Caco-2 (cell line): ENCODE measurements around the gene COL4A2. TPM values are rescaled to one million over a fixed set of nuclear protein-coding genes. Genes with fewer than 3 reads are reported as not detected.

ENCODE experiments used
- BruUV-seq: library from RNA; stranded (reverse); fragments of 400-500 nt; replicated peaks from 2 replicates; lab custom pipeline; 2021; lab: Mats Ljungman, UMichigan
- CTCF ChIA-PET: fragments of 300-600 bp; sonication (Branson Sonifier 250); formaldehyde crosslinking; loops from one replicate; lab custom pipeline; 2022; ENCODE audit warnings: antibody characterized with exemption; lab: Charles Lee
- POLR2A ChIA-PET: fragments of 300-600 bp; sonication (Branson Sonifier 250); formaldehyde crosslinking; loops from one replicate; lab custom pipeline; 2022; ENCODE audit warnings: antibody characterized with exemption; lab: Charles Lee
- DNase-seq, 2 experiments: peaks; one replicate each; pipeline versions ENCODE4 v3.0.0 to v3.0.0-alpha.2; 2020 to 2022
- H3K27me3 ChIP-seq: replicated peaks from 2 replicates; pipeline ENCODE4 v1.6.0; 2011; ENCODE audit warnings: low read length; ENCODE audit not compliant: control insufficient read depth, insufficient read depth
- H3K36me3 ChIP-seq: 2 replicates; pipeline ENCODE4 v1.5.1; 2011; ENCODE audit warnings: low read length; ENCODE audit not compliant: control insufficient read depth, insufficient read depth
- H3K4me1 ChIP-seq: fragments of 250-450 bp; sonication (Bioruptor Pico); 2 replicates; pipeline ENCODE4 v1.5.1; 2020; ENCODE audit warnings: mild to moderate bottlenecking
- H3K4me3 ChIP-seq: 2 replicates; pipeline ENCODE4 v1.5.1; 2011; ENCODE audit warnings: low read depth, mild to moderate bottlenecking, control low read depth, low read length
- H3K9me3 ChIP-seq: fragments of 250-450 bp; sonication (Bioruptor Pico); 2 replicates; pipeline ENCODE4 v1.5.1; 2020; ENCODE audit warnings: mild to moderate bottlenecking, moderate library complexity
- H3K27ac Mint-ChIP-seq: one replicate; pipeline ENCODE4 v1.8.0; 2022; ENCODE audit warnings: mixed read lengths; ENCODE audit not compliant: unreplicated experiment
- H3K27me3 Mint-ChIP-seq: one replicate; pipeline ENCODE4 v1.8.0; 2022; ENCODE audit warnings: mixed read lengths; ENCODE audit not compliant: insufficient read depth, unreplicated experiment
- H3K36me3 Mint-ChIP-seq: one replicate; pipeline ENCODE4 v1.8.0; 2022; ENCODE audit warnings: mild to moderate bottlenecking, mixed read lengths; ENCODE audit not compliant: insufficient read depth, unreplicated experiment
- H3K4me1 Mint-ChIP-seq: one replicate; pipeline ENCODE4 v1.8.0; 2022; ENCODE audit warnings: low read depth, mixed read lengths; ENCODE audit not compliant: unreplicated experiment
- H3K4me3 Mint-ChIP-seq: one replicate; pipeline ENCODE4 v1.8.0; 2022; ENCODE audit warnings: mild to moderate bottlenecking, moderate library complexity, mixed read lengths; ENCODE audit not compliant: unreplicated experiment
- H3K9me3 Mint-ChIP-seq: one replicate; pipeline ENCODE4 v1.8.0; 2022; ENCODE audit warnings: mixed read lengths; ENCODE audit not compliant: unreplicated experiment
- intact Hi-C: fragments of 100-400 bp; cut with micrococcal nuclease; formaldehyde crosslinking; loops from one replicate; pipeline ENCODE4 v1.10.0; 2022; ENCODE audit not compliant: unreplicated experiment
- total RNA-seq: library from RNA; stranded (reverse); gene quantifications from 2 replicates; pipeline ENCODE4 v1.2.3, GENCODE V29; 2022
- TF ChIP-seq, protein P1 (sequence below), 2 experiments: fragments of 200-600 bp in 1 of 2; IDR thresholded peaks; 1 replicate in 1 of 2; 2 replicates in 1 of 2; pipeline versions ENCODE4 v1.5.1 to v1.8.0; 2011 to 2022; ENCODE audit warnings: antibody characterized with exemption in 1 of 2, control low read depth in 1 of 2, inconsistent platforms in 1 of 2, low read depth in 1 of 2, low read length in 1 of 2, mild to moderate bottlenecking in 1 of 2, moderate library complexity in 1 of 2; ENCODE audit not compliant: insufficient read depth in 1 of 2, severe bottlenecking in 1 of 2, unreplicated experiment in 1 of 2

The COL4A2 gene
- total RNA-seq, 1 experiment from 2014 or later: 19.2 TPM

DNA sequence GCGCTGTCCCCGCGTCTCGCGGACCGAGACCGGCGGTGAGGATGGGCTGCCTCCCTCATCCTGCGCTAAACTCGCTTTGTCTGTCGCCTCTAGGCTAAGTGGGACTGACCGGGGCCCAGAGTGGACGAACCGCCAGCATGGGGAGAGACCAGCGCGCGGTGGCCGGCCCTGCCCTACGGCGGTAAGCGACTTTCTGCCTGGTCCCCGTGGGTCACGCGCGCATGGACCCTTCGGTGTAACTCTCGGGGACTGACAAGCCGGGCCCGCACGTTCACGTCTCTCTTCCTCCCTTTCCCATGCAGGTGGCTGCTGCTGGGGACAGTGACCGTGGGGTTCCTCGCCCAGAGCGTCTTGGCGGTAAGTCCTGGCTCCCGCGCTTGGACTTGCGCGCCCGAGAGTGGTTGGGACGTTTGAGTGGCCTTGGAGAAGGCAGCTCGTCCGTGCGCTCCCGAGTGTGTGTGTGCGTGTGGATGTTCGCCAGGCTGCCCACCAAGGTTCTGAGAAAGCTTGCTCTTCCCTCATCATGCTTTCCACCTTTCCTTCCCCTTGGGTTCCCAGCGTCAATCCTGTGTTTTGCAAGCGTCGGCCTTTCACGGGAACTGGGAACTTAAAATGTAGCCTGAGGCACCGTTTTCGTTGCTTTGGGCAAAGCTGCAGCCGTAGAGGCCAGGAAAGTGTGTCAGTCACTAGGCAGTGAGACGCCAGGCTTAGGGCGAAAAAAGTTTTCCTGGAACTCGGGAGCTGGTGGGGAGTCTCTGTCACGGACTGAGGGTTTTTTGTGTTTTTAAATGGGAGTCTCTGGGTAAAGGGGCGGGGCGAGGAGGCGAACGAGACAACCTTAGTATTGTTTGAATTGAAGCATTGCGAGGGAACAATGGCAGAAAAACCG is 927 bp downstream of the COL4A2 start:
- no peaks in the 10 kb centered on the region for H3K36me3 ChIP-seq
- Mint-ChIP-seq H3K27me3 (no peaks in the 10 kb centered on the region), H3K4me1 (peaks cover 27% of the 10 kb centered on the region), H3K27ac (peak overlapping the region; percentile 50), H3K36me3 (peaks cover 11% of the 10 kb centered on the region), H3K4me3 (no peak overlapping the region), H3K9me3 (no peaks in the 10 kb centered on the region)
- no peaks in the 10 kb centered on the region for H3K27me3 ChIP-seq
- no TSS peak for BruUV-seq
- no peaks in the 10 kb centered on the region for H3K9me3 ChIP-seq
- CTCF ChIA-PET: no interaction called here
- peaks cover 42% of the 10 kb centered on the region for H3K4me1 ChIP-seq
- no peak for DNase-seq
- POLR2A ChIA-PET: no interaction called here
- intact Hi-C loops: no loop called here
- H3K4me3 ChIP-seq: no peak overlapping the region
- TF ChIP-seq, protein P1, sequence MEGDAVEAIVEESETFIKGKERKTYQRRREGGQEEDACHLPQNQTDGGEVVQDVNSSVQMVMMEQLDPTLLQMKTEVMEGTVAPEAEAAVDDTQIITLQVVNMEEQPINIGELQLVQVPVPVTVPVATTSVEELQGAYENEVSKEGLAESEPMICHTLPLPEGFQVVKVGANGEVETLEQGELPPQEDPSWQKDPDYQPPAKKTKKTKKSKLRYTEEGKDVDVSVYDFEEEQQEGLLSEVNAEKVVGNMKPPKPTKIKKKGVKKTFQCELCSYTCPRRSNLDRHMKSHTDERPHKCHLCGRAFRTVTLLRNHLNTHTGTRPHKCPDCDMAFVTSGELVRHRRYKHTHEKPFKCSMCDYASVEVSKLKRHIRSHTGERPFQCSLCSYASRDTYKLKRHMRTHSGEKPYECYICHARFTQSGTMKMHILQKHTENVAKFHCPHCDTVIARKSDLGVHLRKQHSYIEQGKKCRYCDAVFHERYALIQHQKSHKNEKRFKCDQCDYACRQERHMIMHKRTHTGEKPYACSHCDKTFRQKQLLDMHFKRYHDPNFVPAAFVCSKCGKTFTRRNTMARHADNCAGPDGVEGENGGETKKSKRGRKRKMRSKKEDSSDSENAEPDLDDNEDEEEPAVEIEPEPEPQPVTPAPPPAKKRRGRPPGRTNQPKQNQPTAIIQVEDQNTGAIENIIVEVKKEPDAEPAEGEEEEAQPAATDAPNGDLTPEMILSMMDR (IDR thresholded peaks at IDR 0.05; ENCODE audit: insufficient read depth in 1 of 2, low read depth in 1 of 2, low read length in 1 of 2, severe bottlenecking in 1 of 2, unreplicated experiment in 1 of 2): no peak

DNA sequence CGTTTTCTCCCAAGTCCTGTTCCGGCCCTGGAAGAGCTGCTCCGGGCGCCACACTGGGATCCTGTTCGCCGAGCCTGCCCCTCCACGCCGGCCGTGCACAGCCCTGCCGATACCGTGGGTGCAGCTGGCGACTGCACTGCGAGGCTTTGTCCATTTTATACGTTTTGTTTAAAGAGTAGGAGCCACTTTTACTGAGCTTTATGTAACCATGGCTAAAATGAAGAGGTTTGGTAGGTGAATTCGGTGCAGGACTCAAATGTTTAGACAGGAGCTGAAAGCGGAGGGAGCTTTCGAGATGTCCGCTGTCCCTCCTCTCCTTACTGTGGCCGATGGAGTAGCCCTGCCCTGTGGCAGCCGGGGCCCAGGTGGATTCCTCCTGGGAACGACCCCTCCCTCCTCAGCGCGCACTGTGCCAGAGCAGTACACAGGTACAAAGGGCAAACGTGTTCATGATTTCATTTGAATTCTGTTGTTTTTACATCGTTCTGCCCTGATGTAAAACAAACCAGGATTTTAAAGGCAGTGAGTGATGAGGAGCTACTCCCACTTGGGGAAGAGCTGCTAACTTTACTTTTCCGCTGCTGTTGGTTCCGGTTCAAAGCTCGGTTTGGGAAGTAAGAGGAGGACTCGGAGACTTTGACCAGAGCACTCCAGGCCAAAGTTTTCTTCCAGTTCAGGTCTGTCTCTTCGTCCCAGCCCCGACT is 1.7 kb downstream of the COL4A2 start:
- H3K4me3 Mint-ChIP-seq: no peak overlapping the region
- BruUV-seq: no TSS peak
- H3K27me3 Mint-ChIP-seq: no peaks in the 10 kb centered on the region
- peaks cover 11% of the 10 kb centered on the region for H3K36me3 Mint-ChIP-seq
- peak overlapping the region; percentile 50 for H3K27ac Mint-ChIP-seq
- intact Hi-C loops: no loop called here
- no peaks in the 10 kb centered on the region for H3K9me3 Mint-ChIP-seq
- ChIA-PET CTCF (no interaction called here), POLR2A (no interaction called here)
- Histone ChIP-seq H3K4me3 (no peak overlapping the region), H3K4me1 (peaks cover 47% of the 10 kb centered on the region), H3K27me3 (no peaks in the 10 kb centered on the region), H3K36me3 (no peaks in the 10 kb centered on the region), H3K9me3 (no peaks in the 10 kb centered on the region)
- TF ChIP-seq, protein P1 (IDR thresholded peaks at IDR 0.05; ENCODE audit: insufficient read depth in 1 of 2, low read depth in 1 of 2, low read length in 1 of 2, severe bottlenecking in 1 of 2, unreplicated experiment in 1 of 2): no peak
- DNase-seq: no peak
- H3K4me1 Mint-ChIP-seq: peaks cover 27% of the 10 kb centered on the region

DNA sequence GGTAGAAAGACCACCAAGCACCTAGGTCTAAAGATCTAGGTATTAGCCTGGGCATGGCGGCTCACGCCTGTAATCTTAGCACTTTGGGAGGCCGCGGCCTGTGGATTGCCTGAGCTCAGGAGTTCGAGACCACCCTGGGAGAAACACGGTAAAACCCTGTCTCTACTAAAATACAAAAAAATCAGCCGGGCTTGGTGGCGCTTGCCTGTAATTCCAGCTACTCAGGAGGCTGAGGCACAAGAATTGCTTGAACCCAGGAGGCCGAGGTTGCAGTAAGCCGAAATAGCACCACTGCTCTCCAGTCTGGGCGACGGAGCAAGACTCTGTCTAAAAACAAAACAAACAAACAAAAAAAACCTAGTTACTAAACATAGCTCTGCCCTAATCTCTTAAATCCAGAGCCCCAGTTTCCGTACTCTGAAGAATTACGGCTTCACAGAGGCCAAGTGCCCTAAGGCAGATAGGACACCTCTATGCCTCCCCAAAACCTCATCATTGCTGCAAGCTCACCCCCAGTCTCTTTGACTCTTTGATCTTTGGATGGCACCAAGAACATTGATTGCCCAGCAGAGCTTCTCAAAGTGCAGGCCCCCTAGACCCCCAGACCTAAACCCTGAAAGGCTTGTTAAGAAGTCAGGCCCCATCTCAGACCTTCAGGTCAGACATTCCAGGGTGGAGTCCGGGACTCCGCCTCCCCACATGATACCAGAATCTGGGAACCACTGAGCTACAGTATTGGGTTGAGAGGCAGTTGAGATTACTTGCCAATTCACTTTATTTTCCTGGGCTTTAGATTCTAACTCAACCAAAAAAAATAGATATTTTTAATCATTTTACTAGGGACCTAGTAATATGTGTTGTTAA is 2.8 kb downstream of the COL4A2 start:
- CTCF ChIA-PET: no interaction called here
- Mint-ChIP-seq H3K27me3 (no peaks in the 10 kb centered on the region), H3K4me1 (peaks cover 26% of the 10 kb centered on the region), H3K9me3 (no peaks in the 10 kb centered on the region), H3K36me3 (peaks cover 11% of the 10 kb centered on the region), H3K27ac (peak overlapping the region; percentile 76), H3K4me3 (no peak overlapping the region)
- DNase-seq: peak in 1 of 2 experiments; percentile 25
- no peaks in the 10 kb centered on the region for H3K36me3 ChIP-seq
- intact Hi-C loops: loop anchor here (10.0 kb wide), 1 partner anchor 605 kb away; the partner anchor contains the start of gene ANKRD10
- no peak overlapping the region for H3K4me3 ChIP-seq
- BruUV-seq: no TSS peak
- TF ChIP-seq, protein P1 (IDR thresholded peaks at IDR 0.05; ENCODE audit: insufficient read depth in 1 of 2, low read depth in 1 of 2, low read length in 1 of 2, severe bottlenecking in 1 of 2, unreplicated experiment in 1 of 2): no peak
- peaks cover 57% of the 10 kb centered on the region for H3K4me1 ChIP-seq
- POLR2A ChIA-PET: no interaction called here
- no peaks in the 10 kb centered on the region for H3K27me3 ChIP-seq
- no peaks in the 10 kb centered on the region for H3K9me3 ChIP-seq
